ENCODE data around the gene PIK3R4.

The PIK3R4 gene

DNA sequence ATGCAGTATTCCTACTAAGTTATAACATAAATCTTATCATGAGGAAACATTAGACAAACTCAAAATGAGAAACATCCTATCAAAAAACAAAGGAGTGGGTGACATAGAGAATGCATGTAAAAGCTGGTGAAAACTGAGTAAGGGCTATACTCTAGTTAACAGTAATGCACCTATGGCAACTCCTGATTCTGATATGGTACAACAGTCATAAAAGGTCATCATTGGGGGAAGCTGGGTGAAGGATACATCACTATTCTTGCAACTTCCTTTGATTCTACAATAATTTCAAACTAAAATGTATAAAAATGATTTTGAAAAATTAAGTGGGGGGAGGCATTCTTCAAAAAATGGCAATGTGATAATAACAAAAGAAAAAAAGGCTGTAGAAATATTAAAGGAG is 6.8 kb downstream of the PIK3R4 start:
- DNase-seq = no peak

DNA sequence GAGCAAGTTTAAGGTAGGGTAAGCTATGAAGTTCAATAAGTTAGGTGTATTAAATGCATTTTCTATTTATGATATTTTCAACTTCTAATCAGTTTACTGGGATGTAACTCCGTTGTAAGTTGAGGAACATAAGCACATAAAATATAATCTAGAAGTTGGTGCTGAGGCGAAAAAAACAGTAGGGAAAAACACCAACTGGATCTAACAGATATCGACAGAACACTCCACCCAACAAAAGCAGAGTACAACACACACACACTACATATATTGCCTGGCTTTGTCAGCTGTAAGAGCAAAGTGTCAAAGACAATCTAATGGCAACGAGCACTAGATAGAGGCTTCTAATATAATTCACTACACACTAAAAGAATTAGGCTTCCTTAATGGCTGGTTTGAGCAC is 8.4 kb downstream of the PIK3R4 start:
- no peak for DNase-seq

DNA sequence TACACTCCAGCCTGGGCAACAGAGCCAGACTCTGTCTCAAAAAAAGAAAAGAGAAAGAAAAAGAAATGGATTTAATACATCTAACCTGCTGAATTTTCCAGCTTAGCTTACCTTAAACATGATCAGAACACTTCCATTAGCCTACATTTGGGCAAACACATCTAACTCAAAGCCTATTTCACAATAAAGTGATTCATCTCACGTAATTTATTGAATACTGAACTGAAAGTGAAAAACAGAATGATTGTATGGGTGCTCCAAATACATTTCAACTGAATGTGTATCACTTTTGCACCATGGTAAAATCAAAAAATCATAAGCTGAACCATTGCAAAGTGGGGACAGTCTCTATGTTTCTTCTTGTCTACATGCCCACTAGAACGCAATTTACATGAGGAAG is 9.0 kb downstream of the PIK3R4 start:
- DNase-seq = no peak

DNA sequence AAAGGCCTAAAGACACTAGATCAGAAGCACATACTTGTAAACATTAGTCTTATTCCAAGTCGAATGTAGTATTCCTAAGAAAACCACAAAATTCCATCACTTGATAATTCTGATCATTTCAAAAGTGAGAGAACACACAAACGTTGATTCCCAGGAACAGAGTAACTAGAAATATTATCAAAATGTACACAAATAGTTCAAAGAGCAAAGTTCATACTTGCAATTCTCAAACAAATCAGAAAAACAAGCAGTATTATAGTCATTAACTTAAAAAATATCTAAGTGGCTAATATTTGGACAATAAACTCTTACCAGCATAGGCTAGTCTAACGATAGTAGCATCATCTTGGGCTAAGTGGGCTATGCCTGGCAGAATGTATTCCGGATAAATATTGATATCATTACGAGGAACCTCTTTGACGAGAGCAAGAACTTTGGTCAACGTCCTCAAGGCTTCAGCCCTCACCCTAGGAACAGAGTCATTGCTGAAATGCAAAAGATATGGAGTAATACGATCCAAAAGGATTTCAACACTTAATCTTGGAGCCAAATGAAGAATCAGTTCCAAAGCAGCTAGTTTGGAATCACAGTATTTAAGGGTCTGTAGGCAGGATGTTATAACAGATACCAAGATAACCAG is 13.3 kb downstream of the PIK3R4 start:
- no peak for DNase-seq

DNA sequence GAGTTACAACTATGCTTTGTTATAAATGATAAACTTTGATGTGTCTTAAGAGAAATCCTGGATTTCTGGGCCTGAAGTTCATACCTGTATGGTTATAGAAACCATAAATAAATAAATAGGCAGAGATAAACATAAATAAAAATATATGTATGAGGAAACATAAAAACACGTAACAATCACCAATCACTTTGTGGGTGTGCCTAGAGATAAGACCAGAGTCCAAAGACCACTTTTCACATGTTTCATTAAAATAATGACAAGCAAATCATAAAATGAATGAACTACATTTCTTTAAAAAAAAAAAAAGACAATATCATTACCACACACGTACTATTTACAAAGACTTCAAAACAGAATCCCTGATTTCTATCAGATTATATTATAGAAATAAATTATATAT is 14.1 kb downstream of the PIK3R4 start:
- DNase-seq = no peak

DNA sequence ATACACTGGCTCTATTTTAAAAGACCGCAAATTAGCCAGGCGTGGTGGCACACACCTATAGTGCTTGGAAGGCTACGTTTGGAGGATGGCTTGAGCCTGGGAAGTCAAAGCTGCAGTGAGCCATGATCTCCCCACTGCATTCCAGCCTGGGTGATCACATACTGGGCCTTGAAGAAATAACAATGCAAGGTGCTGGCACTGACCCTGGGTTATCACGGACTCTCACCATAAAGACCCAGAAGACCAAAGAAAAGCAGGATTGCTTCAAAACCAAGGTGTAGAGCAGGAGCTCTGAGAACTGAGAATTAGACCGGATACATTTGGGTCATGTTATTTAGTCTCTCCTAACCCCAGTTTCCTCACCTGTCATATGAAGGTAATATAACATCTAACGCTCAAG is 14.8 kb downstream of the PIK3R4 start:
- no peak for DNase-seq

DNA sequence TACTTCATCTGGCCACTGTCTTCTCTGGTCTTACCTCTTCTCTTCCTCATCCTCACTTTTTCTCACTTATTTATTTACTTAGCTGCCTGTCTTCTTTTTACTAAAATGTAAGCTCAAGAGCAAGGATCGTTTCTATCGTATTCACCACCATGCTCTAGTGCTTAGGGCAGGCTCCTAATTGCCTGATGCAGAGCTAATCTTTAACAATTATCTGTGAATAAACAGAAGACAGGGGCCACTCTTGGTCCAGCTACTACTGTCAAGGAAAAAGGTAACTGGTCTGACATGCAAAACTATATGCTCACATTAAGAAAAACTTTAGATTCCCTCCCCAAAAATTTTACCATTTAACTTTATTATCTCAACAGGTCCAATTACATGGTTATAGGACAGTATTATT is 17.5 kb downstream of the PIK3R4 start:
- DNase-seq = no peak

DNA sequence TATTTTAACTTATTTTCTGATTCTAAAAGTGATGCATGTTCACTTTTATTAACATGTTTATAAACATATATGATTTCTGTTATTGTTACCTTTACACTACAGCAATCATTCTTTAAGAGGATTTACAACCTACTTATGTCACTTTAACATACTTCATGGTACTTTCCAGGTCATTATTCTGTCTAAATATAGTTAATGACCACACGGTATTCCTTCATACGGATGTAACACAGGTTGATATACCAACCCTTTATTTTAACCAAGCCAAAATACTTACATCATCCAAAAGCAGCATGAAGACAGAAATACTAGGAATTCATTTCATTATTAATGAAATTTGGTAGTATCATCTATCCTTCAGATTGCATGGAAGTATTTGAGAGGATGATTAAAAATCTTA is 18.6 kb downstream of the PIK3R4 start:
- DNase-seq = no peak

DNA sequence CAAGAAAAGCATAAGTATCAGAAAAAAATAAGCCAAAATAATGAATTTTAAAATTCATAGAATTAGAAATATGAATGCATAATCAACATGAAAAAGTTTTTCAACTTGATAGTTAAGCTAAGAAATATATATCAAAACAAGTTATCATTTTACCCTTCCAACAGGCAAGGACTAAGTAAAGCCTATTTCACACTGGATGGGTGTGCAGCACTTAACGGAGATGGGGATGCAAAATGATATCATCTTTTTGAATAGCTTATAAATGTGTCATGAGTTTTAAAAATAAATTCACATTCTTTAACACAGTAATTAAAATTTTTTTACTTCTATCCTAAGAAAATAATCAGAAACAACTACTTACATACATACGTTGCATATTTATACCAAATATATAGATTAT is 20.9 kb downstream of the PIK3R4 start:
- no peak for DNase-seq

DNA sequence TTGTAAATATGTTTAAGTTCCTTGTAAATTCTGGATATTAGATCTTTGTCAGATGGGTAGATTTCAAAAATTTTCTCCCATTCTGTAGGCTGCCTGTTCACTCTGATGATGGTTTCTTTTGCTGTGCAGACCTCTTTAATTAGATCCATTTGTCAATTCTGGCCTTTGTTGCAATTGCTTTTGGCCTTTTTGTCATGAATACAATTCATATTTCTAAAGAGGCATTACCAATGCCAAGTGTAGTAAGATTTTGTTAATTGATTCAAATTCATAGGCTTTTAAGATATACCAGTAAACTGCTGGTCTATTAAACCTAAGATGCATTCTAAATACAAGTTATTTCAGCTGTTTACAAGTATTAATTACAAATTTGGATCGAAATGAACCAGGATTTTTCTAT is 31.0 kb downstream of the PIK3R4 start:
- DNase-seq = no peak

DNA sequence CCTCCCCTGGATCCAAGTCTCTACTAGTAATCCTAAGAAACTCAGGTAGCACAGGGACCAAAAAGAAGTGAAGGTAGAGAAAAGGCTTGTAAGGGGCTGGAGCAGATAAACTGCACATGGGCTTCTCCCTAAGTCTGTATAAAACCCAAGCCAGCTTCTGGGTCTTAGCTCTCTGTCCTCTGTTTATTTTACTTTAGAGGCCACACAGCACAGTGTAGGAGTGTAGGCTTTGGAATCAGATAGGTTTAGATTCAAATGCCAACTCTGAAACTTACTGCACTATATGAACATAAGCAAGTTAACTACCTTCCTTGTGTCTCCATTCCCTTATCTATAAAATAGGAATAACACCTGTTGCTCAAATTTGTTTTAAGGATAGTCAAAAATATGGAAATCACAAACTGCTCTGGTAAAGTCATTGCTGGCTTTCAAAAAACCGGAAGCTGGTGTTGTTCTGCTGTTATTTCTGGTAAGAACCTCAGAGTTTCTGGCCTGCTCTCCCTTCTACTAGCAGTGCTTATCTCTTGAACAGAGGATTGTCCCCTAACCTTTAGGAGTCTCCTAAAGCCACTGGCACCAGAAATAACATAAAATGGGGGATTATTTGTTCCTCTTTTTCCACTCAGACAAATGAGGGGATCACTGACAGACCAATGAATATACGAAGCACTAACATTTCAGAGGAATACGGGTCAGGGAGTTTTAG is 33.8 kb downstream of the PIK3R4 start:
- no peak for DNase-seq

DNA sequence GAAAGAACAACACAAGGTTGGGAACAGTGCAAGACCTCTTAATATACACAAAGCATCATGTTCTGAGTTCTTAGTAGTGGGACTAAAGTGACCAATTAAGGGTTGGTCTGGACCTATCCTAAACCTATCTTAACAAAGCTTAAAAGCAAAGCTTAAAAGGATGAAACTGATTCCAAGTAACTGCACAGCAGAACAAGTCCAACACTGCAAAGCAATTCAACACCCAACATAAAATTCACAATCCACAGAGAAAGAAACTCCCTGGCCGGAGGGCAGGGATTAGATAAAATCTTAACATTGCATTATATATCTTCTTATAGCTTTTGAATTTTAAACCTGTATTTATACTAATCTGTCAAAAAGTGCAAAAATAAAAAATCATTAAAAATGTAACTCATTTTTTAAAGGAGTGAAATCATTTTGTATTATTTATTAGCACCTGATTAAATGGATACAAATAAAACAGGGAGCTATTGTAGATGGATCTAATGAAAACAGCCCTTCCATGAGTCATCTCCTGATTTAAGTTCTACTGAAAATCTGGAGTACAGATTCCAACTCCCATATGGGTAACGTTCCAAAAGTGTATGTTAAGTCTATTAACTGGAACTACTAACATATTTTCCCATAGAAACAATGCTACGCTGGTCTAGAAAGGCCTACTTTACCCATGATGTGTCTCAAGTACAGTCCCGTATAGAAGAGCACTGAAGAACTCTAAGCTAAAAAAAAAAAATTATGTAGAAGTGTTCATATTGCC is 34.9 kb downstream of the PIK3R4 start:
- DNase-seq = no peak

DNA sequence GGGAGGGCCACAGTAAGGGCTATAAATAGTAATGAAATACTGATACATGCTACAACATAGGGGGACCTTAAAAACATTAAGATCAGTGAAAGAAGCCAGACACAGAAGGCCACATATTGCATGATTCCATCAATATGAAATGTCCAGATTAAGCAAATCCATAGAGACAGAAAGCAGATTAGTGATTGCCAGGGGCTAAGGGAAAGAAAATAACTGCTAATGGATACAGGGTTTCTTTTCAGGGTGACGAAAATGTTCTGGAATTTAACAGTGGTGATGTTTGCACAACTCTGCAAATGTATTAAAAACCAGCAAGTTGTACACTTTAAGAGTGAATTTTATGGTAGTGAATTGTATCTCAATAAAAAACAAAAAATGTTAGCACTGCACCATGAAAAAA is 37.0 kb downstream of the PIK3R4 start:
- DNase-seq = no peak

DNA sequence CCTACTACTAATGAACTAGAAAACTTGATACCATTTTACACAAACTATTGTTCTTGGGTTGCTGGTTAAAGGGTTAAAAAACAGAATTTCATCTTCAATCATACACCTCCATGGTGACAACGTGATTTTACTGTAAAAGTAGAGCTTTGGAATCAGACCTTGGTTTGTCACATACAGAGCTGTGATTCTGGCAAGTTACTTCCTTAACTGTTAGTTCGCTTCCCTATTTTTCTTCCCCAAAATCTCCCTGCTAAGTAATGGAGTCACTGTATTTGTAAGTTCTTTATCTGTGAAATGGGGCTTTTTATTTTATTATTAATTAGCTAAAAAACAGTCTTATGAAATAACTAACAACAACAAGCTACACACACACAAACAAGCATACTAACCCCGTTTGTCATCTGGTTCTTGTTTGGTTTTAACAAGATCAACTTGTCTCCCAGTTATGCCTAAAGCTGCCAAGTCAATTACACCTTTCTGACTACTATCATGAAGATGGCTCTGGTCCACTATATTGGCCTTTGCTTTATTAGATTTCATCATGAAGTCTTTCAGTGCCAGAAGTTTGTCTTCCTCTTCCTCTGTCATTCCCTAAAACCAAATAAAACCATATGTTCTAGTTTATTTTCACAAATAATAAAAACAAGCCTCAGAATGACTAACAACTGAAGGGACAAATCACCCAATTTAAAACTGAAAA is 38.6 kb downstream of the PIK3R4 start:
- no peak for DNase-seq

DNA sequence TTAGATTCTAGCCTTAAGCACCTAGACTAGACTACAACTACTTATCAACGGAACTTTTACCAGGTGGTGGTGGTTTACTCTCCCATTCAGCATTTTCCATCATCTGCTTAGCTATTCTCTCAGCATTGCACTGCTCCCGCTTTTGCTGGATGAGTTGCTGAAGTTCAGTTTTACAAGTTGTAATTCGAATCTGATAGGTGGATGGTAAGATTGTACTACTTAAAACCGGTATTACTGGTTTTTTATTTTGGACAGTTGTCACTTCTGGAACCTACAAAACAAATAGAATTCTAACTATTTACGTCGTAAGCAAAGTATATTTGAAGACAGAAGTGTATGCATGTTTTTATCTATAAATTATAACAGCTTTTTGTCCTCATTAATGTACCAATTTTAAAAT is 41.1 kb downstream of the PIK3R4 start:
- no peak for DNase-seq

DNA sequence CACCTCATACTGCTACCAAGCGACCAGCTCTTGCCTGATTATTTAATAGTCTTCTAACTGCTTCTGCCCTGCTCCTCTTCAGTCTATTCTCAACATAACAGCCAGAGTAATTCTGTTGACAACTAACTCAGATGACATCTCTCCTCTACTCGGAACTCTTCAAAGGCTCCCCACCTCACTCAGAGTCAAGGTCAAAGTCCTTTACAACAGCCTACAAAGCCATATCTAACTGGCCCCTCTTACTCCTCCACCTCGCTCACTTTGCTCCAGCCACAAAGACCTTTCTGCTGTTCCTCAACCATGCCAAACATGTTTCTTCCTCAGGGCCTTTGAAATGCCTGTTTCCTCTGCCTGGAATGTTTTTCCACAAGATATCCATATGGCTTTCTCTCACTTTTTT is 43.6 kb downstream of the PIK3R4 start:
- no peak for DNase-seq

DNA sequence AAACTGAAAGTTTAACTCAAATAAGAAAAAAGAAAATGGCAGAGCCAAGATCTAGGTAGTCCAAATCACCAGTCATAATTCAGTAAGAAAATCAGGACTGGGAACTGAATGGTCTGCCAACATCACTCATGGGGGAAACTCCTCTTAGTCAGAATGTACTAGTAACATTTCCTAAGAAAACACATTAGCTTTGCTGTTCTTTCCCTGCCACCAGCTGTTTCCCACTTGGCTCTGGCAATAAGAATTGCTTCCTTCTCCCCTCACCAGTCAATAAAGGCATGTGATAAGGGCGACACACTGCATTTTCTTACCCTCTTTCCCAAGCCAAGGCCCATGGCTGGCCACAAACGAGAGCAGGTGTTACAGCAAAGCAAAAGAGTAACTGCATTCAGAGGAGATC is 46.1 kb downstream of the PIK3R4 start:
- no peak for DNase-seq

DNA sequence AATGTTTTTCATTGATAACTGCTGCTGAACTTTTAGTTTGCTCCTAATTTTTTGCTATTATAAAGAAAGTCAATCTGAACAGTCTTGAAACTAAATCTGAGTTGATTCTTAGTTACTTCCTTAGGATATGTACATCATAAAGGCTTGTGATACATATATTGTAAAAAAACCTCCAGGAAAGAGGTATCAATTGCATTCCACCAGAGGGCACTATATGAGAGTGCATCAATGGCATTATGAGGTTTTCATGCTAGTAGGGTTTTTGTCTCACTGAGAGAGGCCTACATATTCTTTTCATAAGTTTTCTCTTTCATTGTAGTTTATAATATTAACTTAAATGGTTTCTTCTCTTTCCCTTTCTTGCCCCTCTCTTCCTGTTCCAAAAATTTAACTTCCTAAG is 46.9 kb downstream of the PIK3R4 start:
- DNase-seq = no peak

DNA sequence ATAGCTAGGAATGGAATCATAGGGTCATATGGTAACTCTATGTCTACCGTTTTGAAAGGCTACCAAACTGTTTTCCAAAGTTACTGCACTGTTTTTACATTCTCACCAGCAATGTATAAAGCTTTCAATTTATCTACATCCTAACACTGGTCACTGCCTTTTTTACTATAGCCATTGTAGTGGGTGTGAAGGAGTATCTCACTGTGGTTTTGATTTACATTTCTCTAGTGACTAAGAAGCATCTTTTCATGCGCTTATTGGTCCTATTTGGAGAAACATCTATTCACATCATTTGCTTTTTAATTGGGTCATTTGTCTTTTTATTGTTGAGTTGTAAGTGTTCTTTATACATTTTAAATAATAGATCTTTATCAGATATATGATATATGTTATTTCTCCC is 53.3 kb downstream of the PIK3R4 start:
- DNase-seq = no peak

DNA sequence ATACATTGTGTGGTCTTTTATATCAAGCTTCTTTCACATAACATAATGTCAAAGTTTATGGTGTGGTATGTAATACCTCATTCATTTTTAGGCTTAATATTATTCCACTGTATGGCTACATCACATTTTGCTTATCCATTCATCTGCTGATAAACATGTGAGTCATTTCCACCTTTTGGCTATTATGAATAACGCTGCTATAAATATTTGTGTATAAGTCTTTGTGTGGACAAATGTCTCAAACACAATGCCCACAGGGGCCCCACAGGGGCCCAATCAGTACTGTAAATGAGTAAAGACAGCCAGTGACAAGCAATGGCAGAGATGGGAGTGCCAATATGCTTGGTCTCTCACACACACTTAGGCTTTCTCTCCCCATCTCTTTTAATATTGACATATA is 54.2 kb downstream of the PIK3R4 start:
- DNase-seq = no peak

DNA sequence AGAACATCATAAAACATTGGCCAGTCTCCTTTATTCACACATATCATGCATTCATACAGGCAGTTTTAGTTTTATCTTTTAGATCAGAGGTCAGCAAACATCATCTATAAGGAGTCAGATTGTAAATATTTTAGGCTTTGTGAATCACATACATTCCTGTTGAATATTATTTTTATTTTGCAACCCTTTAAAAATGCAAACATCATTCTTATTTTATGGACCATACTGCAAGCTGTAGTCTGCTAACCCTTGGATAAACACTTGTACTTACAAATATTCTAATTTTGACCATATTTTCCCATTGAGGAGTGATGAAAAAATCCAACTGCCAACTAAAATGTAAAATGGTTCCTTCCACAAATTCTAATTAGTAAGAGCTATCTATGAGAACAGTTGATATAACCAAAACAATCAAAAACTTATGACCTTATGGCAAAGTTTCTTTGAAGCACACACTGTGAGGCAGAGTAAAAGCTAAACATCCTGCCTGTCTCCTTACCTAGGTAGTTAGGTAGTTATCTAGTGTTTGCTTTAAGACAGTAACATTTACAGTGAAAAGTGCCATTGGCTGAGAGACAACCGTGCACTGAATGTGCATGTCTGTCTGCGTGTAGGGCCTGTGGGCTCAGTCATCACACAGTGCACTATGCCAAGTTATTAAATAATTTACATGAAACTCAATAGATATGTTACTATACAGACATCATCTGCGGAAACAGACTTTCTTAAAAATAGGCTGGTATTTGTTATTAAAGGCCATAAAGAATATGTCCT is 57.7 kb downstream of the PIK3R4 start:
- no peak for DNase-seq

DNA sequence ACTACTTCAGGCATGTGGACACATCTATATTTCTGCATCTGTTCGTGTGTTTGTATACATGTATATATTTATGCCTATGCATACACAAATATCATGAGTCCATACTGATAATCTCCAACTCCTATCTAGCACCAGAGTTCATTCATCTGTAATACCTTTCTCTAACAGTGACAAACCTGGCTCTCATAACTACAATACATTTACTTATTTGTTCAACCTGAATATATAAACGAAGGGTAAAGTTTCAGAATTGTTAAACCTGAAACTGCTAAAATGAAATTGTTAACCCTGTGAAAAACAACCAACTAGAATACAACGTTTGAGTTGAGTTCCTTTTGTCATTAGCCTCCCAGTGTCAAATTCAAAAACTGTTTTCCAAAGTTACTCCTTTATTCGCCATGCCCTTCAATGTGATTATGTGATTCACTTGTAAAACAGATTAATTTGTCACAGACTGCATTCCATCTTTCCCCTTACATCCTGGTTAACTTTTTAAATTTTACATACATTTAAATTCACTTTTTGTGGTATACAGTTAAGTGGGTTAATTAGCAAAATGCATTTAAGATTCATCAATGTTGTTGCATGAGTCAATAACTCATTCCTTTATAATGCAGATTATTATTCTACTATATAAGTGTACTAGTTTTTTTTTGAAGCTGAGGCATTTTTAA is 58.5 kb downstream of the PIK3R4 start:
- no peak for DNase-seq

Measured in T1000 (cell line).